Activated CD8-positive, alpha-beta memory T cell treated with anti-CD3 and anti-CD28 coated beads, Interleukin-2, amount 50 U/mL, for 1 hour (primary cell): Measurements from ENCODE around the gene A2M.

ENCODE experiments used
- DNase-seq: peaks from one replicate; pipeline ENCODE4 v3.0.0-alpha.2; 2020; ENCODE audit errors: extremely low read depth

The A2M gene

GRCh38 chr12:9073076-9073475 lies 42.6 kb downstream of the A2M start:
- no peak for DNase-seq

- DNase-seq = no peak
Measured at GRCh38 chr12:9072481-9073038, 43.2 kb downstream of the A2M start.

GRCh38 chr12:9071969-9072368 lies 43.8 kb downstream of the A2M start:
- DNase-seq = no peak

- no peak for DNase-seq
Measured at GRCh38 chr12:9071518-9071917, 44.2 kb downstream of the A2M start.

GRCh38 chr12:9070351-9070750 lies 45.4 kb downstream of the A2M start:
- DNase-seq = no peak

- no peak for DNase-seq
Measured at GRCh38 chr12:9068600-9068999, 47.1 kb downstream of the A2M start.

GRCh38 chr12:9068086-9068485 lies 47.6 kb downstream of the A2M start:
- DNase-seq = no peak

- DNase-seq = no peak
Measured at GRCh38 chr12:9066755-9067423, 48.8 kb downstream of the A2M start.

- no peak for DNase-seq
Measured at GRCh38 chr12:9066183-9066623, 49.5 kb downstream of the A2M start.

GRCh38 chr12:9065607-9065856 lies 50.2 kb downstream of the A2M start:
- DNase-seq = no peak

- no peak for DNase-seq
Measured at GRCh38 chr12:9064815-9065606, 50.7 kb downstream of the A2M start.

GRCh38 chr12:9064201-9064814 lies 51.4 kb downstream of the A2M start:
- no peak for DNase-seq

GRCh38 chr12:9052610-9053009 lies 63.1 kb downstream of the A2M start:
- no peak for DNase-seq

- no peak for DNase-seq
Measured at GRCh38 chr12:9051158-9051550, 64.6 kb downstream of the A2M start.

GRCh38 chr12:9050521-9051157 lies 65.1 kb downstream of the A2M start:
- DNase-seq = no peak

- no peak for DNase-seq
Measured at GRCh38 chr12:9049520-9050133, 66.1 kb downstream of the A2M start.

GRCh38 chr12:9048930-9049329 lies 66.8 kb downstream of the A2M start:
- no peak for DNase-seq

- DNase-seq = no peak
Measured at GRCh38 chr12:9047105-9047504, 68.6 kb downstream of the A2M start.

GRCh38 chr12:9043766-9044165 lies 72.0 kb downstream of the A2M start:
- no peak for DNase-seq

- no peak for DNase-seq
Measured at GRCh38 chr12:9041321-9041720, 74.4 kb downstream of the A2M start.

- DNase-seq = no peak
Measured at GRCh38 chr12:9040484-9041186, 75.1 kb downstream of the A2M start.
